ENCODE measurements around the gene VTI1A.
"Not testable (repeated sequence)": the region's sequence is repeated elsewhere in the genome, so short reads cannot be mapped to it uniquely, and the experiment has no call there.

The VTI1A gene

DNA sequence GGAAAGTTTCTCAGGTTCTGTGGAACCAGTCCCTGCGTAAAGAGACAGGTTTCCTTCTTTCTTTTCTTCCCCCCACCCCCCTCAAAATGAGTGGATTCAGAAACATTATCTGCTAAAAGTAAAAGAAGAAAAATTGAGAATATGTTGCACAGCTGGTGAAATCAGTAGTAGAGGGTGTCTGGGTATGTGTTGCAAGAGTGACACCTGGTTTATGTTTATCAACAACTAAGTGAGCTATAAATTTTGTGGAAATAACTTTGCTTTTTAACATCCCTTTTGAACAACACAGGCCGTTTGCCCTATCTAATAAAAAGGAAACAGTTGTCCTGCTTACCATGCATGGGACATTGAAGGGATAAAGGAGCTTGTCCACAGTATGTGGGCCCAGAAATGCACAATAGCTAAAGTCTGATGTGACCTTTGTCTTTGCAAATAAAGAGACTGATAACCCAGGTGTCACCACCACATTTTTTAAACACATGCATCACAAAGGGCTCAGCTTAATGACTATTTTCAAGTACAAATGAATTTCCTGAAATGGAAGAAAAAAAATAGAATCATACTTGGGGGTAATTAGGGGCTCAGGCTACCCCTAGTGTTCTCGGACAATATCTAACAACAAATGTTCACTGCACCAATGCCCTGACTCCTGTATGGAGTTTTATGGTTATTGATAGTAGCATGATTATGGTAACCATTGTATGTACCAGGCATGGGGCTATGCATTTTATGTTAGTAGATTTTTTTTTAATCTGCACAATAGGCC, 281.3 kb downstream of the VTI1A start:
- H3K27ac ChIP-seq (ENCODE audit: extremely low read depth, low read depth, low read length), result no peak overlapping the region
- no peaks in the 10 kb centered on the region for H3K36me3 ChIP-seq (ENCODE audit: control insufficient read depth in 2 of 2, insufficient read depth in 1 of 2, low read length in 2 of 2)
- peaks cover 11% of the 10 kb centered on the region; the same call in 1 of the 2 replicates for H3K4me1 ChIP-seq (ENCODE audit: control insufficient read depth, insufficient read depth, low read length)
- H3K9me3 ChIP-seq (ENCODE audit: control insufficient read depth, insufficient read depth, low read depth, low read length), result no peaks in the 10 kb centered on the region
- POLR2A ChIA-PET, result no interaction called here
- CTCF ChIA-PET, result no interaction called here
- TF ChIP-seq TCF7L2 (IDR thresholded peaks at IDR 0.05; ENCODE audit: borderline replicate concordance, low read depth, low read length), result no peak
- TF ChIP-seq FEZF1 (tag by site-specific recombination; IDR thresholded peaks at IDR 0.05), result peak; percentile 27; the same call in 1 of the 2 replicates
- H3K4me3 ChIP-seq (ENCODE audit: low read depth, low read length), result no peak overlapping the region

DNA sequence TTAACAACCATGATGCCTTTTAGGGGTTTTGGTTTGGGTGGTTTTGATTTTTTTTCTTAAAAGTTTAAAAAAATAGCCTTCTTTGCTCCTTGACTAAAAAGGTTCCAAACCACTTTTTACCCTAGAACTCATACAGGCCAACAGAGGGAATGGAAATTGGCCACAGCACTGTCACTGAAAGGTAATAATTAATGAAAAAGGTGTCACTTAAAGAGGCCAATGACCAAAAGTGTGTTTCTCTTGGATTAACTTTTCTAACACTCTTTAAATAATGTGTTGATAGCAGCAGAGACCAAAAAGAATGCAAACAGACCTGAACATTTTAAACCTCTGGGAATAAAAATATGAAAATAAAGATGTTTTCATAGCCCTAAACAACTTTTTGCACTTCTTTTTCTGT, 282.0 kb downstream of the VTI1A start:
- POLR2A ChIA-PET, result no interaction called here
- TF ChIP-seq, protein P1, sequence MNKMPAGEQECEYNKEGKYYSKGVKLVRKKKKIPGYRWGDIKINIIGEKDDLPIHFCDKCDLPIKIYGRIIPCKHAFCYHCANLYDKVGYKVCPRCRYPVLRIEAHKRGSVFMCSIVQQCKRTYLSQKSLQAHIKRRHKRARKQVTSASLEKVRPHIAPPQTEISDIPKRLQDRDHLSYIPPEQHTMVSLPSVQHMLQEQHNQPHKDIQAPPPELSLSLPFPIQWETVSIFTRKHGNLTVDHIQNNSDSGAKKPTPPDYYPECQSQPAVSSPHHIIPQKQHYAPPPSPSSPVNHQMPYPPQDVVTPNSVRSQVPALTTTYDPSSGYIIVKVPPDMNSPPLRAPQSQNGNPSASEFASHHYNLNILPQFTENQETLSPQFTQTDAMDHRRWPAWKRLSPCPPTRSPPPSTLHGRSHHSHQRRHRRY (tag by site-specific recombination; IDR thresholded peaks at IDR 0.05), result no peak
- no peak for TF ChIP-seq ZNF629 (tag by site-specific recombination; IDR thresholded peaks at IDR 0.05)
- no peak for TF ChIP-seq ZXDB (tag by site-specific recombination; IDR thresholded peaks at IDR 0.05)
- TF ChIP-seq ZNF768 (tag by site-specific recombination; IDR thresholded peaks at IDR 0.05), result no peak
- TF ChIP-seq ZBTB21 (tag by site-specific recombination; IDR thresholded peaks at IDR 0.05), result no peak
- TF ChIP-seq, protein P2, sequence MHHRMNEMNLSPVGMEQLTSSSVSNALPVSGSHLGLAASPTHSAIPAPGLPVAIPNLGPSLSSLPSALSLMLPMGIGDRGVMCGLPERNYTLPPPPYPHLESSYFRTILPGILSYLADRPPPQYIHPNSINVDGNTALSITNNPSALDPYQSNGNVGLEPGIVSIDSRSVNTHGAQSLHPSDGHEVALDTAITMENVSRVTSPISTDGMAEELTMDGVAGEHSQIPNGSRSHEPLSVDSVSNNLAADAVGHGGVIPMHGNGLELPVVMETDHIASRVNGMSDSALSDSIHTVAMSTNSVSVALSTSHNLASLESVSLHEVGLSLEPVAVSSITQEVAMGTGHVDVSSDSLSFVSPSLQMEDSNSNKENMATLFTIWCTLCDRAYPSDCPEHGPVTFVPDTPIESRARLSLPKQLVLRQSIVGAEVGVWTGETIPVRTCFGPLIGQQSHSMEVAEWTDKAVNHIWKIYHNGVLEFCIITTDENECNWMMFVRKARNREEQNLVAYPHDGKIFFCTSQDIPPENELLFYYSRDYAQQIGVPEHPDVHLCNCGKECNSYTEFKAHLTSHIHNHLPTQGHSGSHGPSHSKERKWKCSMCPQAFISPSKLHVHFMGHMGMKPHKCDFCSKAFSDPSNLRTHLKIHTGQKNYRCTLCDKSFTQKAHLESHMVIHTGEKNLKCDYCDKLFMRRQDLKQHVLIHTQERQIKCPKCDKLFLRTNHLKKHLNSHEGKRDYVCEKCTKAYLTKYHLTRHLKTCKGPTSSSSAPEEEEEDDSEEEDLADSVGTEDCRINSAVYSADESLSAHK (tag by site-specific recombination; IDR thresholded peaks at IDR 0.05), result no peak
- TF ChIP-seq, protein P3, sequence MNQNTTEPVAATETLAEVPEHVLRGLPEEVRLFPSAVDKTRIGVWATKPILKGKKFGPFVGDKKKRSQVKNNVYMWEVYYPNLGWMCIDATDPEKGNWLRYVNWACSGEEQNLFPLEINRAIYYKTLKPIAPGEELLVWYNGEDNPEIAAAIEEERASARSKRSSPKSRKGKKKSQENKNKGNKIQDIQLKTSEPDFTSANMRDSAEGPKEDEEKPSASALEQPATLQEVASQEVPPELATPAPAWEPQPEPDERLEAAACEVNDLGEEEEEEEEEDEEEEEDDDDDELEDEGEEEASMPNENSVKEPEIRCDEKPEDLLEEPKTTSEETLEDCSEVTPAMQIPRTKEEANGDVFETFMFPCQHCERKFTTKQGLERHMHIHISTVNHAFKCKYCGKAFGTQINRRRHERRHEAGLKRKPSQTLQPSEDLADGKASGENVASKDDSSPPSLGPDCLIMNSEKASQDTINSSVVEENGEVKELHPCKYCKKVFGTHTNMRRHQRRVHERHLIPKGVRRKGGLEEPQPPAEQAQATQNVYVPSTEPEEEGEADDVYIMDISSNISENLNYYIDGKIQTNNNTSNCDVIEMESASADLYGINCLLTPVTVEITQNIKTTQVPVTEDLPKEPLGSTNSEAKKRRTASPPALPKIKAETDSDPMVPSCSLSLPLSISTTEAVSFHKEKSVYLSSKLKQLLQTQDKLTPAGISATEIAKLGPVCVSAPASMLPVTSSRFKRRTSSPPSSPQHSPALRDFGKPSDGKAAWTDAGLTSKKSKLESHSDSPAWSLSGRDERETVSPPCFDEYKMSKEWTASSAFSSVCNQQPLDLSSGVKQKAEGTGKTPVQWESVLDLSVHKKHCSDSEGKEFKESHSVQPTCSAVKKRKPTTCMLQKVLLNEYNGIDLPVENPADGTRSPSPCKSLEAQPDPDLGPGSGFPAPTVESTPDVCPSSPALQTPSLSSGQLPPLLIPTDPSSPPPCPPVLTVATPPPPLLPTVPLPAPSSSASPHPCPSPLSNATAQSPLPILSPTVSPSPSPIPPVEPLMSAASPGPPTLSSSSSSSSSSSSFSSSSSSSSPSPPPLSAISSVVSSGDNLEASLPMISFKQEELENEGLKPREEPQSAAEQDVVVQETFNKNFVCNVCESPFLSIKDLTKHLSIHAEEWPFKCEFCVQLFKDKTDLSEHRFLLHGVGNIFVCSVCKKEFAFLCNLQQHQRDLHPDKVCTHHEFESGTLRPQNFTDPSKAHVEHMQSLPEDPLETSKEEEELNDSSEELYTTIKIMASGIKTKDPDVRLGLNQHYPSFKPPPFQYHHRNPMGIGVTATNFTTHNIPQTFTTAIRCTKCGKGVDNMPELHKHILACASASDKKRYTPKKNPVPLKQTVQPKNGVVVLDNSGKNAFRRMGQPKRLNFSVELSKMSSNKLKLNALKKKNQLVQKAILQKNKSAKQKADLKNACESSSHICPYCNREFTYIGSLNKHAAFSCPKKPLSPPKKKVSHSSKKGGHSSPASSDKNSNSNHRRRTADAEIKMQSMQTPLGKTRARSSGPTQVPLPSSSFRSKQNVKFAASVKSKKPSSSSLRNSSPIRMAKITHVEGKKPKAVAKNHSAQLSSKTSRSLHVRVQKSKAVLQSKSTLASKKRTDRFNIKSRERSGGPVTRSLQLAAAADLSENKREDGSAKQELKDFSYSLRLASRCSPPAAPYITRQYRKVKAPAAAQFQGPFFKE (tag by site-specific recombination; IDR thresholded peaks at IDR 0.05; ENCODE audit: borderline replicate concordance), result no peak
- CTCF ChIA-PET, result no interaction called here
- Histone ChIP-seq H3K4me1 (ENCODE audit: control insufficient read depth, insufficient read depth, low read length) (peaks cover 11% of the 10 kb centered on the region; the same call in 1 of the 2 replicates), H3K4me3 (ENCODE audit: low read depth, low read length) (no peak overlapping the region), H3K36me3 (ENCODE audit: control insufficient read depth in 2 of 2, insufficient read depth in 1 of 2, low read length in 2 of 2) (no peaks in the 10 kb centered on the region), H3K27ac (ENCODE audit: extremely low read depth, low read depth, low read length) (no peak overlapping the region), H3K9me3 (ENCODE audit: control insufficient read depth, insufficient read depth, low read depth, low read length) (no peaks in the 10 kb centered on the region)

DNA sequence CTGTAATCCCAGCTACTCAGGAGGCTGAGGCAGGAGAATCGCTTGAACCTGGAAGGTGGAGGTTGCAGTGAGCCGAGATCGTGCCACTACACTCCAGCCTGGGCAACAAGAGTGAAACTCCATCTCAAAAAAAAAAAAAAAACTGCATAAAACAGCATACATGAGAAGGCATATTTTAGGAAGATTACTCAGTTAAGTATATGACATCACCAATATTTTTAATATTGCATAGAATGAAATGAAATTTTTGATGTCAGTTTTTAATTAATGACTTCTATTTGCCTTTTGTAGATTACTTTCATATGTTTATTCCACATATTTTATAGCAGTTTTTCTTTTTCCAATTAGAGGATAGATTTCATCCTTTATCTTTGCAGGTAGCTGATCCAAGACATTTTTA, 284.4 kb downstream of the VTI1A start:
- H3K9me3 ChIP-seq (ENCODE audit: control insufficient read depth, insufficient read depth, low read depth, low read length); H3K4me3 ChIP-seq (ENCODE audit: low read depth, low read length); POLR2A ChIA-PET; H3K36me3 ChIP-seq (ENCODE audit: control insufficient read depth in 2 of 2, insufficient read depth in 1 of 2, low read length in 2 of 2); H3K4me1 ChIP-seq (ENCODE audit: control insufficient read depth, insufficient read depth, low read length); H3K27ac ChIP-seq (ENCODE audit: extremely low read depth, low read depth, low read length): not testable (repeated sequence)
- CTCF ChIA-PET, result interaction anchor here (0.6 kb wide), 2 partner anchors 126 to 139 kb away, joined by 3 read pairs; no protein-coding TSS in a partner anchor
- TF ChIP-seq, protein P4, sequence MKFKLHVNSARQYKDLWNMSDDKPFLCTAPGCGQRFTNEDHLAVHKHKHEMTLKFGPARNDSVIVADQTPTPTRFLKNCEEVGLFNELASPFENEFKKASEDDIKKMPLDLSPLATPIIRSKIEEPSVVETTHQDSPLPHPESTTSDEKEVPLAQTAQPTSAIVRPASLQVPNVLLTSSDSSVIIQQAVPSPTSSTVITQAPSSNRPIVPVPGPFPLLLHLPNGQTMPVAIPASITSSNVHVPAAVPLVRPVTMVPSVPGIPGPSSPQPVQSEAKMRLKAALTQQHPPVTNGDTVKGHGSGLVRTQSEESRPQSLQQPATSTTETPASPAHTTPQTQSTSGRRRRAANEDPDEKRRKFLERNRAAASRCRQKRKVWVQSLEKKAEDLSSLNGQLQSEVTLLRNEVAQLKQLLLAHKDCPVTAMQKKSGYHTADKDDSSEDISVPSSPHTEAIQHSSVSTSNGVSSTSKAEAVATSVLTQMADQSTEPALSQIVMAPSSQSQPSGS (tag by site-specific recombination; IDR thresholded peaks at IDR 0.05; ENCODE audit: low read depth), result peak; percentile 84
